Transverse colon (tissue), 4 donors: ENCODE results near the gene CWC15. TPM values are rescaled to one million over a fixed set of nuclear protein-coding genes. Genes with fewer than 3 reads are reported as not detected.

Source experiments
- DNase-seq: peaks from one replicate; pipeline ENCODE4 v3.0.0-alpha.2; 2019
- H3K27ac ChIP-seq, 4 donors: fragments of 200-600 bp; sonication (generic); 2 replicates each; pipeline ENCODE4 v1.5.1; 2016 to 2018; ENCODE audit warnings: inconsistent platforms in 4 of 4
- H3K27me3 ChIP-seq: fragments of 200-600 bp; sonication (generic); 2 replicates; pipeline ENCODE4 v1.5.1; 2017; ENCODE audit warnings: inconsistent platforms
- H3K36me3 ChIP-seq, 4 donors: fragments of 200-600 bp; sonication (generic); 2 replicates each; pipeline ENCODE4 v1.5.1; 2017 to 2019; ENCODE audit warnings: inconsistent platforms in 4 of 4
- H3K4me1 ChIP-seq, 4 donors: fragments of 200-600 bp; sonication (generic); 2 replicates each; pipeline ENCODE4 v1.5.1; 2017 to 2020; ENCODE audit warnings: inconsistent platforms in 4 of 4
- H3K4me3 ChIP-seq, 4 donors: fragments of 200-600 bp; sonication (generic); 1 replicate in 1 of 4; 2 replicates in 3 of 4; pipeline versions ENCODE4 v1.5.1 to v1.6.1; 2017 to 2019; ENCODE audit warnings: inconsistent platforms in 4 of 4
- H3K9me3 ChIP-seq, 2 donors: fragments of 200-600 bp; sonication (generic); 2 replicates each; pipeline ENCODE4 v1.5.1; 2017 to 2019; ENCODE audit warnings: inconsistent platforms in 2 of 2
- EP300 ChIP-seq: sonication (generic); formaldehyde crosslinking; IDR thresholded peaks from one replicate; pipeline ENCODE4 v1.6.1; 2017; ENCODE audit warnings: antibody characterized with exemption, low read depth
- POLR2A ChIP-seq: fragments of 450-650 bp; IDR thresholded peaks from one replicate; pipeline ENCODE4 v1.6.1; 2016; ENCODE audit warnings: antibody characterized with exemption, mild to moderate bottlenecking, moderate library complexity
- POLR2AphosphoS5 ChIP-seq, 3 donors: sonication (generic); formaldehyde crosslinking; IDR thresholded peaks; one replicate each; pipeline ENCODE4 v1.6.1; 2016; ENCODE audit warnings: antibody characterized with exemption in 3 of 3
- WGBS, 2 donors: methylation state at CpG; one replicate each; pipeline ENCODE4 v1.1.5; 2018; ENCODE audit warnings: low coverage in 1 of 2; 5-methylcytosine and 5-hydroxymethylcytosine counted together
- in situ Hi-C, 4 donors: fragments of 200-750 bp; cut with MboI; loops; one replicate each; pipeline versions ENCODE4 v1.15.0 to v1.15.1; 2017; ENCODE audit warnings: low sequenced_read_pairs in 3 of 4, low pct_ligation_motif_present in 1 of 4, low pct_unique_long_range_greater_than_20kb in 1 of 4
- intact Hi-C: fragments of 100-400 bp; cut with DNase I; formaldehyde crosslinking; loops from one replicate; pipeline ENCODE4 v1.15.1; 2023; ENCODE audit warnings: low total_unique reads
- total RNA-seq, 4 donors: library from RNA; depleted of rRNA; stranded (reverse); fragments of >200 nt; gene quantifications; one replicate each; pipeline ENCODE4 v1.1.0, GENCODE V29; 2016
- TF ChIP-seq, protein P1 (sequence below), 5 experiments: fragments of 200-600 bp in 3 of 5; fragments of 450-650 bp in 2 of 5; sonication (generic) in 3 of 5; IDR thresholded peaks; 1 replicate in 2 of 5; 2 replicates in 3 of 5; pipeline ENCODE4 v1.5.1; 2016 to 2017; ENCODE audit warnings: antibody characterized with exemption in 5 of 5, inconsistent platforms in 3 of 5, mild to moderate bottlenecking in 2 of 5, moderate library complexity in 1 of 5

Gene CWC15
- total RNA-seq, 4 donors from 2014 or later: 26.2 to 55.9 (median 46.2) TPM

- WGBS, 2 donors: 93 to 94% methylated on average over 7 to 9 of the region's 9 CpGs
- Histone ChIP-seq H3K4me1 (no peaks in the 10 kb centered on the region), H3K36me3 (no peaks in the 10 kb centered on the region), H3K9me3 (no peaks in the 10 kb centered on the region), H3K4me3 (no peak overlapping the region), H3K27ac (no peak overlapping the region), H3K27me3 (no peaks in the 10 kb centered on the region)
- intact Hi-C loops (no loop called here), in situ Hi-C loops (no loop called here)
- TF ChIP-seq POLR2A (no peak), POLR2AphosphoS5 (IDR thresholded peaks at IDR 0.05) (no peak), EP300 (no peak)
- TF ChIP-seq, protein P1, sequence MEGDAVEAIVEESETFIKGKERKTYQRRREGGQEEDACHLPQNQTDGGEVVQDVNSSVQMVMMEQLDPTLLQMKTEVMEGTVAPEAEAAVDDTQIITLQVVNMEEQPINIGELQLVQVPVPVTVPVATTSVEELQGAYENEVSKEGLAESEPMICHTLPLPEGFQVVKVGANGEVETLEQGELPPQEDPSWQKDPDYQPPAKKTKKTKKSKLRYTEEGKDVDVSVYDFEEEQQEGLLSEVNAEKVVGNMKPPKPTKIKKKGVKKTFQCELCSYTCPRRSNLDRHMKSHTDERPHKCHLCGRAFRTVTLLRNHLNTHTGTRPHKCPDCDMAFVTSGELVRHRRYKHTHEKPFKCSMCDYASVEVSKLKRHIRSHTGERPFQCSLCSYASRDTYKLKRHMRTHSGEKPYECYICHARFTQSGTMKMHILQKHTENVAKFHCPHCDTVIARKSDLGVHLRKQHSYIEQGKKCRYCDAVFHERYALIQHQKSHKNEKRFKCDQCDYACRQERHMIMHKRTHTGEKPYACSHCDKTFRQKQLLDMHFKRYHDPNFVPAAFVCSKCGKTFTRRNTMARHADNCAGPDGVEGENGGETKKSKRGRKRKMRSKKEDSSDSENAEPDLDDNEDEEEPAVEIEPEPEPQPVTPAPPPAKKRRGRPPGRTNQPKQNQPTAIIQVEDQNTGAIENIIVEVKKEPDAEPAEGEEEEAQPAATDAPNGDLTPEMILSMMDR (IDR thresholded peaks at IDR 0.05): no peak
- no peak for DNase-seq
Measured at GRCh38 chr11:94912806-94913205, 60.5 kb downstream of the CWC15 start.

Other genes with a start within 250 kb of the CWC15 start
- 10 to 100 TPM; 14.3 to 23.9 (median 16.8) TPM for gene AMOTL1, start 205.2 kb downstream of the CWC15 start, total RNA-seq
- 1 to 10 TPM in 1 of 4 donors, under 1 TPM in 2, not detected in 1; 0.27 to 3.0 (median 0.32) TPM for gene KDM4D, start 153 bp upstream of the CWC15 start, total RNA-seq
- not detected for gene KDM4E, start 51.7 kb upstream of the CWC15 start, total RNA-seq
- not detected for gene KDM4F, start 75.9 kb upstream of the CWC15 start, total RNA-seq
- 10 to 100 TPM; 28.5 to 37.8 (median 33.3) TPM for gene SRSF8, start 93.4 kb upstream of the CWC15 start, total RNA-seq
- 10 to 100 TPM; 36.4 to 86.2 (median 73.2) TPM for gene ENDOD1, start 116.3 kb upstream of the CWC15 start, total RNA-seq